Measurements from ENCODE around the gene HBP1.

The HBP1 gene

DNA sequence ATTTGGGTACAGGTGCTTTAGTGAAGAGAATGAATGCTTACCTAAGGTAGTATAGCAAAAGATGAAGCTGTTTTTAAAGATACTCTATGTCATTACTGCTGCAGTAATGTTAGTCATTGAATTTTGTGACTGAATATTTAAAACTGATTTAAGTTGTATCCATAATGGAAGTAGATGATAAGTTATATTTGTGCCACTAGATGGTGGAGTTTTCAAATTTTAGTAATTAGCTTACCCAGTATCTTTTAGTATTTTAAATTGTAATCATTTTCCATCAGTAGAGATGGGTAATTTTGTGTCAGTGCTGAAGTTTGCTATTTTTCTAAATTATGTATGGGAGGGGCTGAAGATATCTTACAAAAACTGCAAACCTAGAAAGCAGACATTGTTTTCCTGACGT lies 25.2 kb downstream of the HBP1 start:
- peaks cover 7% of the 10 kb centered on the region; the same call in 1 of the 2 replicates for H3K36me3 ChIP-seq (ENCODE audit: low read length)
- no peak overlapping the region for H3K9ac ChIP-seq (ENCODE audit: low read length)
- H3K9me3 ChIP-seq (ENCODE audit: insufficient read depth, low read length) = no peaks in the 10 kb centered on the region
- no peaks in the 10 kb centered on the region for H4K20me1 ChIP-seq (ENCODE audit: low read depth, low read length)
- no peaks in the 10 kb centered on the region for H3K27me3 ChIP-seq (ENCODE audit: low read length)
- no peaks in the 10 kb centered on the region for H3K9me2 ChIP-seq (replicated peaks; ENCODE audit: insufficient read depth, low read length)
- no peak for TF ChIP-seq EZH2phosphoT487 (conservative IDR thresholded peaks at IDR 0.05; ENCODE audit: low read length)
- TF ChIP-seq CTCF (IDR thresholded peaks at IDR 0.05; ENCODE audit: insufficient read depth, low read length, poor library complexity, severe bottlenecking) = no peak
- H3F3A ChIP-seq (ENCODE audit: insufficient read depth) = no peaks in the 10 kb centered on the region
- H3K27ac ChIP-seq (ENCODE audit: low read depth, low read length) = no peak overlapping the region
- H2AFZ ChIP-seq (ENCODE audit: low read depth, low read length, severe bottlenecking) = no peak overlapping the region
- H3K4me3 ChIP-seq (ENCODE audit: insufficient read depth, low read length, poor library complexity, severe bottlenecking) = no peak overlapping the region
- H3K79me2 ChIP-seq (ENCODE audit: insufficient read depth, low read length) = no peaks in the 10 kb centered on the region
- H3K4me2 ChIP-seq (ENCODE audit: low read depth, low read length, poor library complexity, severe bottlenecking) = no peak overlapping the region

DNA sequence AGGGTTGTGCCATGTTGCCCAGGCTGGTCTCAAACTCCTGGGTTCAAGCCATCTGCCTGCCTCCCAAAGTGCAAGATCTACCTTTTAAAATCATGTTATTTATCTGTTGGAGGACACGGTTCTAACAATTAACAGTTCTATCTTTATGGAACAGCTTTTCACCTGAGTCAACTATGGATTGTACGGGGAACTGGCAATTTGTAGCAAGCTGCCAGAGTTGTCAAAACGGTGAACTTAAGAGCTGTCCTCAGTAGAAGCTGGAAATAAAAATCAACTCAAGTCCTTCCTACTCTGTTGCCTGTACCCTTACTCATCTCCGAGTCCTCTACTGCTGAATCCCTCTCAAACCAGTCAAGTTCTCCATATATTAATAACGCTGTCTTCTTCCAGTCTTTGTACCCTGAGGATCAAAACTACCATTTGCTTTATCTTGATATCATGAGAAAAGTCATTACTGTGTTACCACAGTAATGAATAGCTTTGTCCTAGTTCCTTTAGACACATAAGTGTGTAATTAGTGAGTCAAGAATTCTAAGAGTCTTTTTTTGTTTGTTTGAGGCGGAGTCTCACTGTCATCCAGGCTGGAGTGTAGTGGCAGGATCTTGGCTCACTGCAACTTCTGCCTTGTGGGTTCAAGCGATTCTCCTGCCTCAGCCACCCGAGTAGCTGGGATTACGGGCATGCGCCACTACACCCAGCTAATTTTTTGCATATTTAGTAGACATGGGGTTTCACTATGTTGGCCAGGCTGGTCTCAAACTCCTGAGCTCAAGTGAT lies 28.2 kb downstream of the HBP1 start:
- Histone ChIP-seq H3K79me2 (ENCODE audit: insufficient read depth, low read length) (no peaks in the 10 kb centered on the region), H3K9me2 (replicated peaks; ENCODE audit: insufficient read depth, low read length) (no peaks in the 10 kb centered on the region), H2AFZ (ENCODE audit: low read depth, low read length, severe bottlenecking) (no peak overlapping the region), H4K20me1 (ENCODE audit: low read depth, low read length) (no peaks in the 10 kb centered on the region), H3K27me3 (ENCODE audit: low read length) (no peaks in the 10 kb centered on the region), H3K27ac (ENCODE audit: low read depth, low read length) (no peak overlapping the region), H3F3A (ENCODE audit: insufficient read depth) (no peaks in the 10 kb centered on the region), H3K9me3 (ENCODE audit: insufficient read depth, low read length) (no peaks in the 10 kb centered on the region), H3K4me3 (ENCODE audit: insufficient read depth, low read length, poor library complexity, severe bottlenecking) (no peak overlapping the region), H3K36me3 (ENCODE audit: low read length) (no peaks in the 10 kb centered on the region), H3K4me2 (ENCODE audit: low read depth, low read length, poor library complexity, severe bottlenecking) (no peak overlapping the region), H3K9ac (ENCODE audit: low read length) (no peak overlapping the region)
- TF ChIP-seq EZH2phosphoT487 (conservative IDR thresholded peaks at IDR 0.05; ENCODE audit: low read length) (no peak), CTCF (IDR thresholded peaks at IDR 0.05; ENCODE audit: insufficient read depth, low read length, poor library complexity, severe bottlenecking) (no peak)

- no peaks in the 10 kb centered on the region for H3K36me3 ChIP-seq (ENCODE audit: low read length)
- H3K9me3 ChIP-seq (ENCODE audit: insufficient read depth, low read length) = no peaks in the 10 kb centered on the region
- TF ChIP-seq EZH2phosphoT487 (conservative IDR thresholded peaks at IDR 0.05; ENCODE audit: low read length) (no peak), CTCF (IDR thresholded peaks at IDR 0.05; ENCODE audit: insufficient read depth, low read length, poor library complexity, severe bottlenecking) (peak; percentile 63)
- H3K27ac ChIP-seq (ENCODE audit: low read depth, low read length) = no peak overlapping the region
- H2AFZ ChIP-seq (ENCODE audit: low read depth, low read length, severe bottlenecking) = no peak overlapping the region
- H3K4me3 ChIP-seq (ENCODE audit: insufficient read depth, low read length, poor library complexity, severe bottlenecking) = no peak overlapping the region
- no peak overlapping the region for H3K4me2 ChIP-seq (ENCODE audit: low read depth, low read length, poor library complexity, severe bottlenecking)
- H3K27me3 ChIP-seq (ENCODE audit: low read length) = no peaks in the 10 kb centered on the region
- H3K9ac ChIP-seq (ENCODE audit: low read length) = no peak overlapping the region
- H3K79me2 ChIP-seq (ENCODE audit: insufficient read depth, low read length) = no peaks in the 10 kb centered on the region
- no peaks in the 10 kb centered on the region for H3K9me2 ChIP-seq (replicated peaks; ENCODE audit: insufficient read depth, low read length)
- H4K20me1 ChIP-seq (ENCODE audit: low read depth, low read length) = no peaks in the 10 kb centered on the region
- no peaks in the 10 kb centered on the region for H3F3A ChIP-seq (ENCODE audit: insufficient read depth)
These were observed 33.1 kb downstream of the HBP1 start for GRCh38 chr7:107201795-107202450.

All from SU-DHL-6 (cell line).